HG02678 (cell line): ENCODE results near the gene FOXR1.

ENCODE experiments used
- ATAC-seq: cut with Tn5 transposase; IDR thresholded peaks from one replicate; pipeline ENCODE4 v1.9.1; 2021; ENCODE audit warnings: mild to moderate bottlenecking, moderate library complexity; ENCODE audit not compliant: unreplicated experiment

Gene FOXR1

GRCh38 chr11:119025541-119025940 lies 54.0 kb downstream of the FOXR1 start:
- ATAC-seq: no peak

- no peak for ATAC-seq
These were observed 54.6 kb downstream of the FOXR1 start for GRCh38 chr11:119025978-119026766.

GRCh38 chr11:119026970-119027369 lies 55.4 kb downstream of the FOXR1 start:
- ATAC-seq: no peak

GRCh38 chr11:119027561-119028345 lies 56.2 kb downstream of the FOXR1 start:
- ATAC-seq: no peak

GRCh38 chr11:119028346-119029068 lies 56.9 kb downstream of the FOXR1 start:
- ATAC-seq: no peak

- no peak for ATAC-seq
These were observed 57.4 kb downstream of the FOXR1 start for GRCh38 chr11:119029069-119029339.

GRCh38 chr11:119029340-119030028 lies 57.9 kb downstream of the FOXR1 start:
- ATAC-seq: peak; percentile 27

- peak; percentile 20 for ATAC-seq
These were observed 58.4 kb downstream of the FOXR1 start for GRCh38 chr11:119030029-119030328.

- peak; percentile 79 for ATAC-seq
These were observed 58.9 kb downstream of the FOXR1 start, which contains the start of gene SLC37A4 for GRCh38 chr11:119030329-119031047. Gene SLC37A4 (minus strand): TSS chr11:119030877.
